GM19452 (cell line): ENCODE measurements around the gene ITPK1.

ENCODE experiments used
- ATAC-seq: cut with Tn5 transposase; IDR thresholded peaks from one replicate; pipeline ENCODE4 v1.9.1; 2021; ENCODE audit not compliant: unreplicated experiment

ITPK1 gene

DNA sequence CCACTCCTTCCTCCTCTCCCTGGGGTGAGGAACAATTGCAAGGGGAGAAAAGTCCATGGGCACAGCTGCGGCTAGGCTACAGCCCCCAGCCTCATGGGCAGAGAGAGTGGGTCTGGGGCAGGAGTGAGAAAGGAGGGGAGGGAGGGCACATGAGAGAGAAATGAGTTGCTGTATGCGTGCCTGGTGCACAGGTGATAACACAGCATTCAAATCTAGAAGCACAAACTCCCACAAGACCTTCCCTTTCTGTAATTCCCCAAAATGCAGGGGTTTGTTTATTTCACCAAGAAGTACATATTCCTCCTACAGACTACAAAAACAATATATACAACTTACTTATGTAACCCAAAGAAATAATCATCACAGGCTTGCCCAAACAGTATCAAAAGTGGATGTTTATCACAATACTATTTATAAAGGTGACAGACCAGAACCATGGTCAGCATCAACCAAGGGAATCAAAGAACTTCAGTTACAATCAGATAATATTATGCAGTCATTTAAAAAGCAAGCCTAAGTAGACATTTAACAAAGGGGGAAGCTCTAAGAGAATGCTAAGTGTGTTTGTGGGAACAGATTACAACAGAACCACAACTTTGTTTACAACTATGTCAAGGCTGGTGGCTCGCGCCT, 54.2 kb downstream of the ITPK1 start:
- no peak for ATAC-seq

DNA sequence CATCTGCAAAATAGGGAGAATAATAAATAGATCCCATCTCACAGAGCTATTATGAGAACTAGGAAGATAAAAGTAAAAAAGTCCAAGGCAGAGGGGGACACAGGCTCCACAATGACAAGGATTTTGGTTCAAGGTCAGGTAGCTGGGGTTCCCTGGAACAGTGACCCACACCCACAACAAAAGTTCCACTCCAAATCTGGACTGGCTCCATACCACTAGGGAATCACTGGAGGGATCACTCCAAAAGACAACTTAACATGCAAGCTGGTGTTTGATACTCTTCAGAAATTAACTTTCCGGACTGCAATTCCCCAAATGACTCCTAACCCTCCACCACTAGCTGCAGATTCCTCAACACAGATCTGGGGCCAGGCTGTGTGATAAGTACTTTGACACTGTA, 54.9 kb downstream of the ITPK1 start:
- no peak for ATAC-seq

DNA sequence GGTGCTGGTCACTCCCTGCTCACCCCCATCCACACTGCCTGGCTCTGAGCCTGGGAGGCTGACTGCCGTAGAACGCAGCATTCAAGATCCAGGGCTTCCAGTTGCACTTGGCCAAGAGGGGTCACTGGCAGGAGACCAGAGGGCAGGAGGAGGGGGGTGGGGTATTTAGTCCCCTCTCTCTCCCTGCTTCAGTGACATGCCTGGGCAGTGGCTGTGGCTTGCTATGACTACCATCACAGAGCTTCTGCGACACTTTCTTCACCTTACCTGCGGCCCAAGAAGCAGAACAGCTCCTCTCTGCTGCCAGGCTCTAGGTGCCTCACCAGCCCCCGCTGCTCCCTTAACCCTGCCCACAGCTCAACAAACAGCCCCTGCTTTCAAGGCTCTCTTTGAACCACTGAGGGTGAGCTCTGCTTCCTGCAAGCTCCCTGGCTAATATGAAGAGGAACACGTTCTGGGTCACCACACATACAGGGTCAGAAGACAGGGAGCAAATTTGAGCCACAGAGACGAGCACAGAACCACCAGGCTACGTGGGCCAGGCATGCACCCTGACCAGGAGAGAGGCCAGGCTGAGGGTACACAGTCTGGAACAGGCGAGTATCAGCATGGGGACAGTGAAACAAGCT, 55.7 kb downstream of the ITPK1 start:
- ATAC-seq, result no peak

DNA sequence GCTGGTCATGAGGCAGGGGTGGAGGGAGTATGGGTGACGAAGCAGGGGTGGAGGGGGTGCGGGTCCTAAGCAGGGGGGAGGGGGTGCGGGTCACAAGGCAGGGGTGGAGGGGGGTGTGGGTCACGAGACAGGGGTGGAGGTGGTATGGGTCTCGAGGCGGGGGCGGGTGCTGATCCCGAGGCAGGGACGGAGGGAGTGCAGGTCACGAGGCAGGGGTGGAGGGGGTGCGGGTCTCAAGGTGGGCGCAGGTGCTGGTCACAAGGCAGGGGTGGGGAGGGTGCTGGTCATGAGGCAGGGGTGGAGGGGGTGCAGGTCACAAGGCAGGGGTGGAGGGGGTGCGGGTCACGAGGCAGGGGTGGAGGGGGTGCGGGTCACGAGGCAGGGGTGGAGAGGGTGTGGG, 56.5 kb downstream of the ITPK1 start:
- ATAC-seq, result no peak

DNA sequence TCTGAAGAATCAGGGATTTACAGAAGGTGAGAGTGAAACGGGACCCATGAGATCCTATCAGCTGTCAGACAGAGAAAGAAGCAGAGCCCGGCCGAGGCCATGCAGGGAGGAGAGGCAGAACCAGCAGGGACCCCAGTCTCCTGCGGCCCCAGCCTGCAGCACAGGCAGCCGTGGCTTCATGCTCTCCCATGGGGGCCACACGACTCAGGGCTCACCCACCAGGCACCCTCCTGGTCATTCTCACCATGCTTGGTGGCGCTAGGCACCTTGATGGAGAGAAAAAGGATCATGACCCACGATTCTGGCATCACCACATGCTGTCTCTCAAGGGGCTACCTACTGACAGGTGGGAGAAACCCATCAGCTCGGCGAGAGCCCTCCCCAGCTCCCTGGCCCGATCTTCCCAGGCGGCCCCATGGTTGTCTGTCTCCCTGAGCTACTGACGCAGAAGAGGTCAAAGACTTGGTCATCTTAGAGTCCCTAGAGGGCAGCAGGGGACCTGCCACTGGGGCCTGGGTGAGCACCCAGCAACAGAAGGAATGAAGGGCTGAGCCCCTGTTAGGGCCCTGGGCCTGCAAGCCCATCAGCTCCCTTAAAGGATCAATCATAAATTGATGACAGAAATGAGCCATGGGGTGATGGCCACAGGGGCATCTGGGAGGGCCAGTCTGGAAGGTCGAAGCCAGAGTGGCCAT, 58.0 kb downstream of the ITPK1 start:
- ATAC-seq, result no peak

DNA sequence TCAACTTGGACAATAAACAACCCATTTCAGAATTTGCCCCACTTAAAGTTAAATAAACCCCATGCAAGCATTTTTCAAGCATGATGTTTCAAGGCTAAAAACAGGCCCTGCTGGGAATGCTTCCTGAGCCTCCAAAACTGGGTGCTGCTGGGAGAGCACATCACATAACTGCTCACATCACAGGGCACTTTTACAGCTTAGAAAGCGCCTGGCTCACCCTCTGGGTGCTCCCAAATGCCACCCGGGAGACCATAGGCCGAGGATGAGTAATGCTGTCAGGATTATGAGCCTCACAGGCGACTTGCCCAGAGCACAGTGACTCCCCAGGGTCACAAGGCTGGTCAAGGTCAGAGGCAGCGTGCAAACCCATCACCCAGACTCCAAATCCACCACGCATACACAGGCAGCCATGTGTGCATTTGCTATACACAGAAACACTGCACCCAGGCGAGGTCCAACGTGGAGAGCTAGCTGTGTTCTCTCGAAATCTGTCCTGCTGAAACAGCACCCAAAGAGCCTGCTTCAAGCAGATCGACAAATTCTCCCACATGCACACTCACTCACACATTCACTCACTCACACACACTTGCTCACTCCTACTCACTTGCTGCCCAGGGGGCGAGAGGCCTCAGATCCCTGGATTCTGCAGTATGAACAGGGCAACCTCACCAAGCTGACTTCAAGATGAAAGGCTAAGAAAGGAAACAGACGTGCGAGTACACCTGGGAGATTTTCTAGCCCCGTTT, 58.7 kb downstream of the ITPK1 start:
- no peak for ATAC-seq

DNA sequence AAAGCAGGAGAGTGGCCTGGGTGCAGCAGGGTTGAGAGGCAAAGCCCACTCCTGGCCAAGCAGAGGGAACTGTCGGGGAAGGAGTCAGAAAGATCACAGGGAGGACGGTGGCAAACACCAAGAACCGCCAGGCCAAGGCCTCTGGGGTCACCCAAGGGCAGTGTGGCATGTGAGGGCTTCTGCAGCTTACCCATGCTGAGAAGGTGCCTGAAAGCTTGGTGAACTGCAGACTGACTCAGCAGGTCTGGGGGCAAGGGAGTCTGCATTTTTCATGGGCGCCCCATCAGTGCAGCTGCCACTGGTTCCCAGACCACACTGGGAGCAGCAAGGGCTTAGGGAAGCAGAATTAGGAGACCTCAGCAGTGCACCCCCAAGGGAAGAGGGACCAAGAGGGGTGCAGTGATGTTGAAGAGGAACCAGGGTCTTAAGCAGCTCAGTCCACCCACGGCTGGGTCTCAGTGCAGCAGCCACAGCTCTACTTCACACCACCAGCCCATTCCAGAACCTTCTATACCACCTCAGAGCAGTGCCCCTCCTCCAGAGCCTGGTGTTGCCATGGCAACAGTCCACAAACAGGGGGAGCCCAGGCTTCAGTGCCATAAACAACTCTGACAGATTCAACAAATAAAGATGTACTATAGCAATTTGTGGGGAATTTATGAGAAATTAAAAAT, 59.4 kb downstream of the ITPK1 start:
- no peak for ATAC-seq

DNA sequence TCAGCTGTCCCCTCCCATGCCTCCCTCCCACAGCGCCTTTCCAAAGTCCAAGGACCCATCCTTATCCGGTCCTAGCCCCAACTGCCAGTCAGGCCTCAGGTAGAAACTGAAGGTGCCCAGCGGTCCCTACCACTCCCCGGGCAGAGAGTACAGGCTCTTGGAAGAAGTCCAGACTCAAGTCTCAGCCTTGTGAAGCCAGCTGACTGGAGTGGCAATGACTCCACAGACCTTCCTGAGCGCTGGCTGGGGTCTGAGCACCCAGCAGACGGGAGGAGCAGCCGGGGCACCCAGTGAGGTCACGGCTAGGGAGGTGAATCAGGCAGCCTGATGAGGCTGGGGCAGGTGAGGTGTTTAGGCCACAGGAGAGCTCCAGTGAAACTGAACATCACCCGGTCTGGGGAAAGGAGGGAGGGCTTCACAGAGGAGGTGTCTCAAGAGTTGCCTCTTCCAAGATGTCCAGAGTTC, 60.0 kb downstream of the ITPK1 start:
- no peak for ATAC-seq

DNA sequence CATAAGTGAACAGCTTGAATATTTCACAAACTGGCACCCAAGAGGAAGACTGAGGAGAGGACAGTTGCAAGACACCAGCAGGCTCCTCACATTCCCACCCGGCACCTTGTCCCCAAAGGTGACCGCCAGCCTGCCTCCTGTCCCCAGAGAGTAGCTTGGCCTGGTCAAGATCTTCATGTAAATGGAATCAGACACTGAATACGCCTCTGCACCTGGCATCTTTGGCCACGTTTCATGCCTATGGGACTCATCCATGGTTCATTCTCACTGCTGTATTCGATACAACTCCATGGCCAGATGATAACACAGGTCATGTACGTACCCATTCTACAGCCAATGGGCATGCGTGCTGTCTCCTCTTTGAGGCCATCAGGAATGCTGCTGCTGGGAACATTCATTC, 60.8 kb downstream of the ITPK1 start:
- ATAC-seq, result no peak

DNA sequence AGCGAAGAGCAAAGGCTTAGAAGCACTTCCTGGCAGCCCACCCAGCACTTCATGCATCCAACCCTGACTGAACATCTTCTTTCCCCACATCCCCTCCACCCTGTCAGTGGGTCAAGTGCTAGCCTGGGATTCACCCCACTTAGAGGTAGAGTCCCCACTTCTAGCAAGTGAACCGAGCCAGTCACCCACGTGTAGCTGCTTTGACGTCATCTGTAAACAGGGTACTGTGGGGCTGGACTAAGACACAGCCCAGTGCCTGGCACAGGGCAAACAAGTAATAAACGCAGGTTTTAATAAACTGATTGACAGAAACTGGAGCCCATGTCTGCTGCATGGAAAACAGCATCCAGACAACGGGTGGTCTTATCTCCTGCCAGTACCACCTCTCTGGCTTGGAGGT, 61.7 kb downstream of the ITPK1 start:
- ATAC-seq, result no peak

DNA sequence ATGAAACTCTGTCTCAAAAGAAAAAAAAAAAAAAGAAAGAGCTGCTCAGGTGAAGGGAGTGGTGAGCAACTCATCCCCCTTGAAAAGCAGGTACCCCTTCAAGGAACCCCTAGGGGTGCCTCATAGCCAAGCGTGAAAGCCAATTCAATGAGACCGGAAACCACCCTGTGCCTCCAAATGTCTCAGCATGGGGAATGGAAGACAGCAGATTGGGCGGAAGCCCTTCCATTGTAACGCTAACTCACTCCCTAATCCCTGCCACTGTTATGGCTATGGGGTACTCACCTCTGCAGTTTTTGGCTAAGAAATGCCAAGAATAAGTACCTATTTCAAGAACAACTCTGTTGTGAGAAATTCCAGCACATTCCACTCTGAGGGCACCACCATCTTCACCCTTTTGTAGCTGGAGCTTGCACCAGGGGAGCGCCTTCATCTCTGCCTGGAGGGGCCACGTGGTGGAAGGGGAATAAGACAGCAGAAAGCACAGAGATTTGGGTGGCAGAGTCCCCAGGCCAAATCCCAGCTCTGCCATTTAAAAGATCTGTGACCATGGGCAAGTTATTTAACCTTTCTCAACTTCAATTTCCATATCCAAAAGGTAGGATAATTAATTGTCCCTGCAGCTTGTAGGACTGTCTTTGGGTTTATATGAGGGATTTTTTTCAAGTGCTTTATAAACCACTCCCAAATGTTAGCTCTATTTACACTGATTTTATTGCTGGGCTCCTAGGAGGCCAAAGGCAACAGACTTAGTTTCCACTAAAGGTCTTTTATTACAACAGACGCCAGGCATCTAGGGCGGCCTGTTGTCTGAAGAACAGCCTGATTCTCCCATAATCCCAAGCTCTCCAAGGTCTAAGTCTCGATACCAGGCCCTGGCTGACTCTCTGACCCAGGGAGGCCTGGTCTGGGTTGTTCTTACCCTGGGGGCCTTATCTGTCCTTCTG, 63.9 kb downstream of the ITPK1 start:
- no peak for ATAC-seq

DNA sequence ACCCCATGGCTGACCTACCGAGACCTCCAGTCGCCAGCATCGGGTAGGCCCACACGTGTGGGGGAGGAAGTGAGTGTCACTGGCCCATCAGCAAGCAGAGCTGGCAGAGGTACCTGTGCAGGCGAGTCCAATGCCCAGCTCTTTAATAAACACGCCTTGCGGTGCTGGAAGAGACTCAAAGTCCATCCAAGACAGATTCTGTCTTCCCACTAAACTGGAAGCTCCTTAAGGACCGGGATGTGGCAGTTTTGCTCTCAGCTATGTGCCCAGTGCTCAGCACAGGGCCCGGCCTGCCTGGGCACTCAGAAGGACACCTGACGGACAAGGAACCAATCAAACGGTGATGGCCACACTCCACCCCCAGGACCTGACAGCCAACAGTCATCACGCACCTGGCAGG, 65.0 kb downstream of the ITPK1 start:
- ATAC-seq, result no peak

DNA sequence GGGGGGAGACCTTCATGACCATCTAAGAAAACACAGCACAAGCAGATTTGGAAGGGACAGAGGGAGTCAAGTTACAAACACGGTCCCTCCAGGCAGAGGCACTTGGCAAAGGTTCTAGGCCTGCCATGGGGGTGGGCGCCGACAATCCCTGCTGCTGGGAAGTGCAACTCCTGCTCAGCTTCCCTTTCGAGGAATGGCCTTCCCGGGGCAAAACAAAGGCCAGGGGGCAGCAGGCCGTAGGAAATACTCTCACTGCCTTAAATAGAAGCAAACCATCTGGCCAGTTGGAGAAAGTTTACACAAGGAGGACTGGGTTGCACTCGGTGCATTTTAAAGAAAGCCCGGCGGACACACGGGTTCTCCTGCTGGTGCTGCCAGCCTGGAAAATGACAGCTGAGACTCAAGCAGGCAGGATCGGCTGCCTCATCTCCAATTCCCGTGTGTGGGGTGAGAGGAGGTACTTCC, 65.8 kb downstream of the ITPK1 start:
- ATAC-seq, result no peak

DNA sequence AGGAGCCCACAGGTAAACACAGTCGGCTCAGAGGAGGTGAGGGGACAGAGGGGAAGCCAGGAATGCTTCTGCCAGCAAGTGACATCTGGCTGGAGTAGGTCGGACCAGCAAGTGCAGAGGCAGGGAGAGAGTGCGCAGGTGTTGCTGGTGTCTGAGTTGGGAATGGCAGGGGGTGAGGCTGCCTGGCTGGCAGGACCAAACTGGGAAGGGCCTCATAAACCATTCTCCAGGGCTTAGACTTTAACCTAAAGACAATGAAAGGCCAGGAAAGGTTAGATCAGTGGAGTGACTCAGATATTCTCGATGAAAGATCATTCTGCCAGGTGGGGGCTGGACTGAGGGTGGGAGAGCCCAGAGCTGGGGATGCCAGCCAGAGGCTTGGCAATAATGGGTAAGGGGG, 66.4 kb downstream of the ITPK1 start:
- ATAC-seq, result no peak

DNA sequence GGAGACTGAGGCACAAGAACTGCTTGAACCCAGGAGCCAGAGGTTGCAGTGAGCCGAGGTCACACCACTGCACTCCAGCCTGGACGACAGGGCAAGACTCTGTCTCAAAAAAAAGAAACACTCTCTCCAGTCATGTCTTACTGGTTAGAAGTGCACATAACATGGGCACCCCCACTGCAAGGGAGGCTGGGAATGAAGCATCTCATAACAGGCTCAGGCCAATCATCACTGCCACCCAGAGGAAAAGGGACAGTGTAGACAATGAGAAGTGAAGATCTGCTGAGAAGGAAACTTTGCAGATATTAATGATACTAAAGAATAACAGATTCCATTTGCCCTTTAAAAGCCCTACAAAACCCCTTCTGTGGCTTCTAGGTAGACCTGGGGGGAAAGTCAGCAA, 66.9 kb downstream of the ITPK1 start:
- no peak for ATAC-seq

DNA sequence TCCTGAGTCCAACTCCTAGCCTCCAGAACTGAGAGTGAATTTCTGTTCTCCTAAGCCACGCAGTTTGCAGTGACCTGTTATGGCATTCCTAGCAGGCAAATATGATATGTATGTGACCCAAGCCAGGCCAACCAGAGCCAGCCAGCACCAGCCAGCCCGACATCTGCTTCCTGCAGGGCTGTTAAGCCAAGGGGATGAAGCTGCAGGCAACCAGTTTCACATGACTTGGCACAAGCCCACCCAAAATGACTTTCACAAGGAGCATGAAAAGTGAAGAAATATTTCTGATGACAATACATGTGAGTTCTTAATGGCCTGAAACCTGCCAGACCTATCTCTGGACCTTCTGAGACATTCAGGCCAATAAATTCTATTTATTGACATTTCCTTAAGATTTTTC, 68.1 kb downstream of the ITPK1 start:
- no peak for ATAC-seq

DNA sequence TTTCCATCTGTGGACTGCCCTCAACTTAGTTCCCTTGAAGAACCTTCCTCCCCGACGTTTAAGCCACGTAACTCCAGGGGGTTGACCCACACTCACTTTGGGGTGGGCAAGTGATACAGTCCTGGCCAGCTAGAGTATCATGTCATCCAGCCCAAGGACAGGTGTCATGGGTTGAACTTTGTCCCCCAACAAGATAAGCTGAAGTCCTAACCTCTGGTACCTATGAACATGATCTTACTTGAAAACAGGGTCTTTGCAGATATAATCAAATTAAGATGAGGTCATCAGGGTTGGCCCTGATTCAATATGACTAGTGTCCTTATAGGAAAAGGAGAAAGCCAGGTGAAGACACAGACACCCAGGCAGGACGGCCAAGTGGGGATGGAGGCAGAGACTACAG, 68.6 kb downstream of the ITPK1 start:
- ATAC-seq, result no peak

DNA sequence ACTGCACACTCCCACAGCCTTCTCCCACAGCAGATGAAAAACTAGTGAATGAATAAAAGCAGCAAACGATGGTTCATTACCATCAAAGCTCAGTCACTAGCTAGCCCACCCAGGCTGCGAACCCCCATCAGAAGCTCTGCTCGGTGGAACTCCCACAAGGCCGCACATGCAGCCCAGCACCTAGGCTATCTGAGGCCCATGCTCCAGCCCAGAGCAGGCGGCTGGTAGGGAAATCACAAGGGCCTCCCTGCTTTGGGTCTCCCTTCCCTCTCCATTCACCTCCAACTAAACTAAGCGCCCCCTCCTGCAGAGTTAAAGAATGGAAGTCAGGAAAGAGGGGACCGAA, 69.0 kb downstream of the ITPK1 start:
- ATAC-seq, result no peak

DNA sequence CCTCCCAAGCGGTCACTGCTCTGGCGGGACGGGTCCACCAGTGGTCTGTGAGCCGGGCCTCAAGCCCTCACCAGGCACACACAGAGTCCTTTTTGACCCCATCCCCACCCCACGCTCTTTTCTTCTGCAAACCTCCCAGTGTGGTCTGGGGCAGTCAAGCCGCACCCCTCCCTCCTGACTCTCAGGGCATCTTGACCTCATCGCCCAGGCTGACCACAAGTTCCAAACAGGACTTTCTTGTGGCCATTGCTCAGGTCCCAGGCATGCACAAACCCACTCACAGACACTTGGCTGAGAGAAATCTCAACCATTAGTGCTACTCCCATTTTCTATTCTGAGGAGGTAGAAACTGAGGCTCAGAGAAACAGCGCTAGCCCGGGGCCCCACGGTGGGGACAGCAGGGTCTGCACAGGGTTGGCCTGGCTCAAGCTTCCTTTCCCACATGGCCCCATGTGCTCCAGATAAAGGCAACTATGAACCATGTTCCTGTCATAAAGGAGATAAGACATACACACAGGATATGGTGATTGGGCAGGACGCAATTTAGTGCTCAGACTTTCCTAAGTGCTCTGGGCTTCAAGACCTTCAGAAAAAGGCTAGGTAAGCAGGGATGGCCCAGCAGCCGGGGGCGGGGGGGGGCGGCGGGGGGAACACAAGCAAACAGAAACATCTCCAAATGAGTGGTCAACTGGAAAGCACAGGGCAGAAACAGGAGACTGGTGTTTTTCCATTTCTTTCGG, 69.6 kb downstream of the ITPK1 start:
- no peak for ATAC-seq
